GM12864 (cell line): ENCODE results near the gene LAMA4.

Experiments used
- DNase-seq: peaks from one replicate; pipeline ENCODE4 v3.0.0-alpha.2; 2011; ENCODE audit warnings: low read depth
- H3K4me3 ChIP-seq: 2 replicates; pipeline ENCODE4 v1.5.1; 2011; ENCODE audit warnings: mild to moderate bottlenecking, low read depth, low read length, control low read depth
- CTCF ChIP-seq: IDR thresholded peaks from 2 replicates; pipeline ENCODE4 v1.5.1; 2011; ENCODE audit warnings: low read depth, mild to moderate bottlenecking, moderate library complexity, low read length, control low read depth, inconsistent platforms; ENCODE audit errors: missing control alignments

Gene LAMA4

GRCh38 chr6:112196306-112196705 lies 58.1 kb downstream of the LAMA4 start:
- DNase-seq: no peak
- TF ChIP-seq CTCF: no peak
- H3K4me3 ChIP-seq: no peak overlapping the region

GRCh38 chr6:112195166-112195565 lies 59.2 kb downstream of the LAMA4 start:
- TF ChIP-seq CTCF: no peak
- no peak overlapping the region for H3K4me3 ChIP-seq
- DNase-seq: no peak

- no peak for DNase-seq
- H3K4me3 ChIP-seq: no peak overlapping the region
- TF ChIP-seq CTCF: no peak
These were observed 59.9 kb downstream of the LAMA4 start for GRCh38 chr6:112194511-112194910.

- no peak overlapping the region for H3K4me3 ChIP-seq
- DNase-seq: no peak
- TF ChIP-seq CTCF: no peak
These were observed 60.8 kb downstream of the LAMA4 start for GRCh38 chr6:112193535-112194051.

GRCh38 chr6:112193117-112193516 lies 61.2 kb downstream of the LAMA4 start:
- no peak overlapping the region for H3K4me3 ChIP-seq
- no peak for DNase-seq
- TF ChIP-seq CTCF: no peak

GRCh38 chr6:112191509-112192020 lies 62.8 kb downstream of the LAMA4 start:
- no peak for DNase-seq
- no peak for TF ChIP-seq CTCF
- H3K4me3 ChIP-seq: no peak overlapping the region

GRCh38 chr6:112190164-112190563 lies 64.2 kb downstream of the LAMA4 start:
- TF ChIP-seq CTCF: no peak
- no peak for DNase-seq
- no peak overlapping the region for H3K4me3 ChIP-seq
